ENCODE results near the gene CPSF2. TPM values are rescaled to one million over a fixed set of nuclear protein-coding genes. Genes with fewer than 3 reads are reported as not detected.

The CPSF2 gene
- total and polyA plus RNA-seq, 2 of the 13 experiments (the other 11 are each of a cell fraction or from before 2014, with no cell fraction given) = 14.3 to 67.9 TPM

DNA sequence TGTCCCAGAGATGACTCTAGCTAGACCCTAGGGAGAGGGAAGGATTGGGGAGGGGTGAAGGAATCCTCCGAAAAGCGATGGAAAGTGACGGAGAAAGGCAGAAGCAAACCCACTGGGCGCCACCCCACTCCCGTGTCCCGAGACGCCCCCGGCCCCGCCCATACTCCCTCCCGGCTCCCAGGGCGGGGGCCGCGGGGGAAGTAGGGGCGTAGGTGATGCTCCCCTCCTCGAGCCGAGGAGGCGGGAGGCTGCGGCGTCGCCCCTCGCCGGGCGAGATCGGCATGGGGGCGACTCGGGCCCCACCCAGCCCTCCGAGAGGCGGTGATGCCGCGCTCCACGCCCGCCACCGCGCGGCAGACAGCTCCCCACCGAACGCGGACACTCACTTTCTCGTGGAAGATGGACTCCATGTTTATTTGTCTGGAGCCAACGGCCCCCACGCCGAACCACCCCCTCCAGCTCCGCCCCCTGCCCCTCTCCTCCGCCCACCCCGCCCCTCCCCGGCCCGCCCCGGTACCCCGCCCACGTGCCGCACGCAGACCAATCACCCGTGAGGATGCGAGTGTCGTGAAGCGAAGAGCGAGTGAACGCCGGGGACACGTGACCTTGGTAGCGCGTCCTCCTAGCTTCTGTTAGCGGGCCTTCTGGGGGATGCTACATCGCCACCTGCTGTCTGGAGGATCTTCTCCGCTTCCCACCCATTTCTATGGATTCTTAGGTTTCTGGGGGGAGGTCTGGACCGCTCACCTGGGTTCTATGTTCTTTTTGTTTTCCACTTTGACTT lies 15.4 kb upstream of the CPSF2 start, which contains the start of gene ATXN3 (continued):
- TF ChIP-seq ASH2L (IDR thresholded peaks at IDR 0.05; ENCODE audit: insufficient read length, low read depth, low read length) (peak; percentile 60), MEIS2 (CRISPR knock-in tag; IDR thresholded peaks at IDR 0.05) (0 out of 2 replicates have a peak, but pooled peaks have one; percentile 12), EP300 (IDR thresholded peaks at IDR 0.05; ENCODE audit: low read depth in 2 of 2, low read length in 2 of 2) (0 out of 4 replicates have a peak, but pooled peaks of 1 of the 2 experiments have one; percentile 15), EP300 (CRISPR knock-in tag; IDR thresholded peaks at IDR 0.05; ENCODE audit: borderline replicate concordance) (no peak), ZNF503 (CRISPR knock-in tag; IDR thresholded peaks at IDR 0.05) (0 out of 2 replicates have a peak, but pooled peaks have one; percentile 27), ZNF263 (CRISPR knock-in tag; IDR thresholded peaks at IDR 0.05) (0 out of 2 replicates have a peak, but pooled peaks have one; percentile 33), ZNF776 (CRISPR knock-in tag; IDR thresholded peaks at IDR 0.05) (peak; percentile 35; the same call in 1 of the 2 replicates), YY1 (IDR thresholded peaks at IDR 0.05; ENCODE audit: insufficient read depth, insufficient replicate concordance, low read depth, low read length) (peak; percentile 73), CREB1 (IDR thresholded peaks at IDR 0.05) (peak; percentile 24; the same call in 1 of the 2 replicates), CREB1 (CRISPR knock-in tag; IDR thresholded peaks at IDR 0.05) (peak; percentile 59; the same call in 1 of the 2 replicates), ZNF605 (CRISPR knock-in tag; IDR thresholded peaks at IDR 0.05) (peak; percentile 56; the same call in 1 of the 2 replicates), SALL1 (CRISPR knock-in tag; IDR thresholded peaks at IDR 0.05) (peak; percentile 32; the same call in 1 of the 2 replicates), ZSCAN25 (CRISPR knock-in tag; IDR thresholded peaks at IDR 0.05) (peak; percentile 60; the same call in 1 of the 2 replicates), HCFC1 (IDR thresholded peaks at IDR 0.05; ENCODE audit: low read depth, low read length) (peak; percentile 38; the same call in 1 of the 2 replicates), HIVEP1 (CRISPR knock-in tag; IDR thresholded peaks at IDR 0.05) (0 out of 2 replicates have a peak, but pooled peaks have one; percentile 19), GABPB1 (CRISPR knock-in tag; IDR thresholded peaks at IDR 0.05) (peak; percentile 74), TAF1 (CRISPR knock-in tag; IDR thresholded peaks at IDR 0.05) (peak; percentile 64; the same call in 1 of the 2 replicates), GATAD2A (CRISPR knock-in tag; IDR thresholded peaks at IDR 0.05) (0 out of 2 replicates have a peak, but pooled peaks have one; percentile 31), KDM5B (CRISPR knock-in tag; IDR thresholded peaks at IDR 0.05; ENCODE audit: borderline replicate concordance) (peak; percentile 71), PHF20 (CRISPR knock-in tag; IDR thresholded peaks at IDR 0.05) (peak; percentile 82), ZNF44 (CRISPR knock-in tag; IDR thresholded peaks at IDR 0.05) (no peak), CENPX (CRISPR knock-in tag; IDR thresholded peaks at IDR 0.05) (no peak)
- TF ChIP-seq, protein P1, sequence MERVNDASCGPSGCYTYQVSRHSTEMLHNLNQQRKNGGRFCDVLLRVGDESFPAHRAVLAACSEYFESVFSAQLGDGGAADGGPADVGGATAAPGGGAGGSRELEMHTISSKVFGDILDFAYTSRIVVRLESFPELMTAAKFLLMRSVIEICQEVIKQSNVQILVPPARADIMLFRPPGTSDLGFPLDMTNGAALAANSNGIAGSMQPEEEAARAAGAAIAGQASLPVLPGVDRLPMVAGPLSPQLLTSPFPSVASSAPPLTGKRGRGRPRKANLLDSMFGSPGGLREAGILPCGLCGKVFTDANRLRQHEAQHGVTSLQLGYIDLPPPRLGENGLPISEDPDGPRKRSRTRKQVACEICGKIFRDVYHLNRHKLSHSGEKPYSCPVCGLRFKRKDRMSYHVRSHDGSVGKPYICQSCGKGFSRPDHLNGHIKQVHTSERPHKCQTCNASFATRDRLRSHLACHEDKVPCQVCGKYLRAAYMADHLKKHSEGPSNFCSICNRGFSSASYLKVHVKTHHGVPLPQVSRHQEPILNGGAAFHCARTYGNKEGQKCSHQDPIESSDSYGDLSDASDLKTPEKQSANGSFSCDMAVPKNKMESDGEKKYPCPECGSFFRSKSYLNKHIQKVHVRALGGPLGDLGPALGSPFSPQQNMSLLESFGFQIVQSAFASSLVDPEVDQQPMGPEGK (CRISPR knock-in tag; IDR thresholded peaks at IDR 0.05) = peak; percentile 95
- TF ChIP-seq, protein P2, sequence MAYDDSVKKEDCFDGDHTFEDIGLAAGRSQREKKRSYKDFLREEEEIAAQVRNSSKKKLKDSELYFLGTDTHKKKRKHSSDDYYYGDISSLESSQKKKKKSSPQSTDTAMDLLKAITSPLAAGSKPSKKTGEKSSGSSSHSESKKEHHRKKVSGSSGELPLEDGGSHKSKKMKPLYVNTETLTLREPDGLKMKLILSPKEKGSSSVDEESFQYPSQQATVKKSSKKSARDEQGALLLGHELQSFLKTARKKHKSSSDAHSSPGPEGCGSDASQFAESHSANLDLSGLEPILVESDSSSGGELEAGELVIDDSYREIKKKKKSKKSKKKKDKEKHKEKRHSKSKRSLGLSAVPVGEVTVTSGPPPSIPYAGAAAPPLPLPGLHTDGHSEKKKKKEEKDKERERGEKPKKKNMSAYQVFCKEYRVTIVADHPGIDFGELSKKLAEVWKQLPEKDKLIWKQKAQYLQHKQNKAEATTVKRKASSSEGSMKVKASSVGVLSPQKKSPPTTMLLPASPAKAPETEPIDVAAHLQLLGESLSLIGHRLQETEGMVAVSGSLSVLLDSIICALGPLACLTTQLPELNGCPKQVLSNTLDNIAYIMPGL (CRISPR knock-in tag; IDR thresholded peaks at IDR 0.05; ENCODE audit: borderline replicate concordance in 1 of 2, low read depth in 1 of 2) = peak; percentile 10 to 69; a peak in 2 of 4 replicates
